ENCODE data around the gene SMOC2.

GRCh38 chr6:168712993-168713392 is 272.0 kb downstream of the SMOC2 start:
- TF ChIP-seq CTCF (IDR thresholded peaks at IDR 0.05) (no peak), POLR2A (IDR thresholded peaks at IDR 0.05) (no peak)

All from thyroid gland (tissue), 4 donors.